SK-N-MC (cell line): ENCODE measurements around the gene PRSS23.
"Not testable (repeated sequence)": the region's sequence is repeated elsewhere in the genome, so short reads cannot be mapped to it uniquely, and the experiment has no call there.

Experiments used
- DNase-seq: peaks from one replicate; pipeline ENCODE4 v3.0.0-alpha.2; 2011; ENCODE audit warnings: low read depth, low spot score
- H3K27ac ChIP-seq: fragments of 200-600 bp; sonication (generic); 2 replicates; pipeline ENCODE4 v1.5.1; 2016; ENCODE audit warnings: mixed run types
- H3K36me3 ChIP-seq: fragments of 200-600 bp; sonication (generic); 2 replicates; pipeline ENCODE4 v1.6.1; 2017; ENCODE audit warnings: antibody characterized with exemption, low read length, mixed read lengths; ENCODE audit not compliant: insufficient read depth
- H3K4me3 ChIP-seq: fragments of 200-600 bp; sonication (generic); 2 replicates; pipeline ENCODE4 v1.5.1; 2016
- H3K9ac ChIP-seq: fragments of 200-600 bp; sonication (generic); 2 replicates; pipeline ENCODE4 v1.8.0; 2017; ENCODE audit warnings: mixed run types, mixed read lengths; ENCODE audit not compliant: insufficient read length
- H3K9me3 ChIP-seq: fragments of 200-600 bp; sonication (generic); 2 replicates; pipeline ENCODE4 v1.6.1; 2017; ENCODE audit warnings: low read depth, mild to moderate bottlenecking, antibody characterized with exemption, low read length, moderate library complexity, mixed read lengths
- EZH2 ChIP-seq: fragments of 200-600 bp; sonication (generic); IDR thresholded peaks from one replicate; pipeline ENCODE4 v1.6.1; 2017; ENCODE audit warnings: antibody characterized with exemption
- FOXP2 ChIP-seq: optimal IDR thresholded peaks from 2 replicates; pipeline ENCODE3; 2011; ENCODE audit warnings: mild to moderate bottlenecking, moderate library complexity; ENCODE audit not compliant: insufficient read depth; ENCODE audit errors: extremely low read length, control extremely low read depth
- POLR2AphosphoS5 ChIP-seq: IDR thresholded peaks from 2 replicates; pipeline ENCODE4 v1.6.1; 2012; ENCODE audit warnings: mild to moderate bottlenecking, low read depth, low read length, borderline replicate concordance

The PRSS23 gene

GRCh38 chr11:86769219-86769618 lies 31.1 kb upstream of the PRSS23 start:
- Histone ChIP-seq H3K4me3 (no peak overlapping the region), H3K36me3 (no peaks in the 10 kb centered on the region), H3K9ac (no peak overlapping the region), H3K27ac (no peak overlapping the region), H3K9me3 (no peaks in the 10 kb centered on the region)
- no peak for DNase-seq
- no peak for TF ChIP-seq FOXP2
- TF ChIP-seq POLR2AphosphoS5 = no peak
- no peak for TF ChIP-seq EZH2

- not testable (repeated sequence) for H3K27ac ChIP-seq, DNase-seq, H3K9ac ChIP-seq, H3K4me3 ChIP-seq, H3K9me3 ChIP-seq, H3K36me3 ChIP-seq
Measured at GRCh38 chr11:86770473-86771027, 29.8 kb upstream of the PRSS23 start.

GRCh38 chr11:86772999-86773398 lies 27.3 kb upstream of the PRSS23 start:
- Histone ChIP-seq H3K36me3 (no peaks in the 10 kb centered on the region), H3K9ac (no peak overlapping the region), H3K9me3 (no peaks in the 10 kb centered on the region), H3K27ac (peak overlapping the region; percentile 55), H3K4me3 (no peak overlapping the region)
- no peak for TF ChIP-seq FOXP2
- TF ChIP-seq EZH2 = no peak
- TF ChIP-seq POLR2AphosphoS5 = no peak
- DNase-seq = no peak

- no peak for DNase-seq
- Histone ChIP-seq H3K9me3 (no peaks in the 10 kb centered on the region), H3K9ac (no peak overlapping the region), H3K27ac (peak overlapping the region; percentile 32; the same call in 1 of the 2 replicates), H3K4me3 (no peak overlapping the region), H3K36me3 (no peaks in the 10 kb centered on the region)
- no peak for TF ChIP-seq FOXP2
- TF ChIP-seq EZH2 = no peak
- TF ChIP-seq POLR2AphosphoS5 = no peak
Measured at GRCh38 chr11:86773513-86774252, 26.7 kb upstream of the PRSS23 start.

- Histone ChIP-seq H3K9ac (no peak overlapping the region), H3K36me3 (no peaks in the 10 kb centered on the region), H3K4me3 (no peak overlapping the region), H3K9me3 (no peaks in the 10 kb centered on the region), H3K27ac (no peak overlapping the region)
- DNase-seq = no peak
- TF ChIP-seq EZH2 = no peak
- TF ChIP-seq POLR2AphosphoS5 = no peak
- no peak for TF ChIP-seq FOXP2
Measured at GRCh38 chr11:86774417-86774816, 25.9 kb upstream of the PRSS23 start.

- no peak overlapping the region for H3K9ac ChIP-seq
- no peaks in the 10 kb centered on the region for H3K9me3 ChIP-seq
- DNase-seq = no peak
- H3K27ac ChIP-seq = no peak overlapping the region
- TF ChIP-seq EZH2 (no peak), FOXP2 (no peak), POLR2AphosphoS5 (no peak)
- H3K4me3 ChIP-seq = no peak overlapping the region
- no peaks in the 10 kb centered on the region for H3K36me3 ChIP-seq
Measured at GRCh38 chr11:86775361-86775760, 25.0 kb upstream of the PRSS23 start.

- TF ChIP-seq EZH2 (no peak), POLR2AphosphoS5 (no peak), FOXP2 (no peak)
- no peak for DNase-seq
- no peak overlapping the region for H3K27ac ChIP-seq
- no peak overlapping the region for H3K4me3 ChIP-seq
- H3K9ac ChIP-seq = no peak overlapping the region
- H3K36me3 ChIP-seq = no peaks in the 10 kb centered on the region
- H3K9me3 ChIP-seq = no peaks in the 10 kb centered on the region
Measured at GRCh38 chr11:86781546-86781945, 18.8 kb upstream of the PRSS23 start.

GRCh38 chr11:86782742-86783141 lies 17.6 kb upstream of the PRSS23 start:
- DNase-seq = no peak
- Histone ChIP-seq H3K9me3 (no peaks in the 10 kb centered on the region), H3K36me3 (no peaks in the 10 kb centered on the region), H3K9ac (no peak overlapping the region), H3K27ac (peak overlapping the region; percentile 61; the same call in 1 of the 2 replicates), H3K4me3 (no peak overlapping the region)
- no peak for TF ChIP-seq FOXP2
- no peak for TF ChIP-seq POLR2AphosphoS5
- TF ChIP-seq EZH2 = no peak

- no peak overlapping the region for H3K9ac ChIP-seq
- no peak overlapping the region for H3K4me3 ChIP-seq
- TF ChIP-seq EZH2 (no peak), FOXP2 (no peak), POLR2AphosphoS5 (no peak)
- H3K36me3 ChIP-seq = no peaks in the 10 kb centered on the region
- H3K27ac ChIP-seq = peak overlapping the region; percentile 61
- H3K9me3 ChIP-seq = no peaks in the 10 kb centered on the region
- no peak for DNase-seq
Measured at GRCh38 chr11:86783661-86784060, 16.7 kb upstream of the PRSS23 start.
